Smooth muscle cell (in vitro differentiated cells): ENCODE results near the gene LRRC8A. TPM values are rescaled to one million over a fixed set of nuclear protein-coding genes. Genes with fewer than 3 reads are reported as not detected.

Experiments used
- DNase-seq: peaks from one replicate; lab custom pipeline; 2025; ENCODE audit not compliant: unreplicated experiment; lab: John Stamatoyannopoulos, UW
- H2AFZ ChIP-seq: fragments of 200-600 bp; sonication (generic); 2 replicates; pipeline ENCODE4 v1.6.0; 2016; ENCODE audit warnings: antibody characterized with exemption, low read depth, mild to moderate bottlenecking
- H3F3A ChIP-seq: fragments of 200-600 bp; sonication (generic); 2 replicates; pipeline ENCODE4 v1.6.0; 2017; ENCODE audit warnings: antibody characterized with exemption, low read depth
- H3K27ac ChIP-seq: fragments of 200-600 bp; sonication (generic); 2 replicates; pipeline ENCODE4 v1.5.1; 2016; ENCODE audit warnings: low read depth, mild to moderate bottlenecking
- H3K27me3 ChIP-seq: fragments of 200-600 bp; sonication (generic); 2 replicates; pipeline ENCODE4 v1.6.1; 2016; ENCODE audit warnings: low read depth, mild to moderate bottlenecking
- H3K36me3 ChIP-seq: fragments of 200-600 bp; sonication (generic); 2 replicates; pipeline ENCODE4 v1.5.1; 2016; ENCODE audit warnings: low read depth
- H3K4me1 ChIP-seq: fragments of 200-600 bp; sonication (generic); 2 replicates; pipeline ENCODE4 v1.5.1; 2016; ENCODE audit warnings: low read depth
- H3K4me2 ChIP-seq: fragments of 200-600 bp; sonication (generic); 2 replicates; pipeline ENCODE4 v1.6.0; 2016; ENCODE audit warnings: mild to moderate bottlenecking
- H3K4me3 ChIP-seq: fragments of 200-600 bp; sonication (generic); 2 replicates; pipeline ENCODE4 v1.5.1; 2016; ENCODE audit warnings: mild to moderate bottlenecking
- H3K79me2 ChIP-seq: fragments of 200-600 bp; sonication (generic); 2 replicates; pipeline ENCODE4 v1.6.0; 2016; ENCODE audit warnings: low read depth, mild to moderate bottlenecking
- H3K9ac ChIP-seq: fragments of 200-600 bp; sonication (generic); 2 replicates; pipeline ENCODE4 v1.6.0; 2016; ENCODE audit warnings: low read depth
- H3K9me3 ChIP-seq: fragments of 200-600 bp; sonication (generic); replicated peaks from 2 replicates; pipeline ENCODE4 v1.5.1; 2016; ENCODE audit warnings: low read depth
- H4K20me1 ChIP-seq: fragments of 200-600 bp; sonication (generic); 2 replicates; pipeline ENCODE4 v1.6.0; 2016; ENCODE audit warnings: low read depth
- CTCF ChIP-seq: fragments of 200-600 bp; sonication (generic); IDR thresholded peaks from 2 replicates; pipeline ENCODE4 v1.5.1; 2017; ENCODE audit warnings: borderline replicate concordance, mild to moderate bottlenecking, antibody characterized with exemption; ENCODE audit not compliant: insufficient read depth, poor library complexity, severe bottlenecking
- WGBS: methylation state at CpG from one replicate; pipeline ENCODE4 v1.1.7; 2016; ENCODE audit warnings: low lambda C conversion rate; 5-methylcytosine and 5-hydroxymethylcytosine counted together
- polyA plus RNA-seq: library from polyadenylated mRNA; unstranded; fragments of >200 nt; fragmentation: Nextera tagmentation; extraction: Ambion mirVana; gene quantifications from 2 replicates; pipeline ENCODE4 v1.2.1, GENCODE V29; 2016
- total RNA-seq: library from RNA; depleted of rRNA; stranded (reverse); fragments of >200 nt; gene quantifications from 2 replicates; pipeline ENCODE4 v1.2.3, GENCODE V29; 2014

The LRRC8A gene
- total and polyA plus RNA-seq, 2 experiments from 2014 or later: 50.1 to 58.3 TPM

- Histone ChIP-seq H3K4me2 (no peak overlapping the region), H3K27me3 (no peaks in the 10 kb centered on the region), H3K9ac (no peak overlapping the region), H3K27ac (peak overlapping the region; percentile 19), H3K4me1 (peaks cover 20% of the 10 kb centered on the region), H3K4me3 (no peak overlapping the region), H4K20me1 (peaks cover 15% of the 10 kb centered on the region), H3K79me2 (peaks cover 32% of the 10 kb centered on the region), H3K9me3 (no peaks in the 10 kb centered on the region), H3K36me3 (no peaks in the 10 kb centered on the region), H2AFZ (no peak overlapping the region), H3F3A (peaks cover 4% of the 10 kb centered on the region)
- 84% methylated on average over 18 of the region's 18 CpGs for WGBS
- no peak for TF ChIP-seq CTCF
- DNase-seq: no peak
These were observed 34.3 kb downstream of the LRRC8A start for GRCh38 chr9:128916204-128916603.

GRCh38 chr9:128916745-128917144 lies 34.8 kb downstream of the LRRC8A start:
- Histone ChIP-seq H3F3A (peaks cover 4% of the 10 kb centered on the region), H4K20me1 (peaks cover 14% of the 10 kb centered on the region), H3K9ac (no peak overlapping the region), H3K27ac (peak overlapping the region; percentile 19), H2AFZ (no peak overlapping the region), H3K4me2 (no peak overlapping the region), H3K79me2 (peaks cover 32% of the 10 kb centered on the region), H3K36me3 (no peaks in the 10 kb centered on the region), H3K9me3 (no peaks in the 10 kb centered on the region), H3K27me3 (no peaks in the 10 kb centered on the region), H3K4me3 (no peak overlapping the region), H3K4me1 (peaks cover 22% of the 10 kb centered on the region)
- WGBS: 97% methylated on average over 11 of the region's 11 CpGs
- no peak for DNase-seq
- TF ChIP-seq CTCF: no peak

- H3K79me2 ChIP-seq: peaks cover 28% of the 10 kb centered on the region
- WGBS: 85% methylated on average over 26 of the region's 26 CpGs
- H3F3A ChIP-seq: no peaks in the 10 kb centered on the region
- no peaks in the 10 kb centered on the region for H3K36me3 ChIP-seq
- H3K9ac ChIP-seq: no peak overlapping the region
- TF ChIP-seq CTCF: no peak
- no peak overlapping the region for H2AFZ ChIP-seq
- peaks cover 14% of the 10 kb centered on the region for H4K20me1 ChIP-seq
- H3K4me1 ChIP-seq: peaks cover 18% of the 10 kb centered on the region
- peak overlapping the region; percentile 19 for H3K27ac ChIP-seq
- no peak overlapping the region for H3K4me2 ChIP-seq
- H3K4me3 ChIP-seq: no peak overlapping the region
- no peaks in the 10 kb centered on the region for H3K9me3 ChIP-seq
- no peak for DNase-seq
- H3K27me3 ChIP-seq: no peaks in the 10 kb centered on the region
These were observed 35.4 kb downstream of the LRRC8A start for GRCh38 chr9:128917151-128917849.

GRCh38 chr9:128918921-128919320 lies 37.0 kb downstream of the LRRC8A start:
- no peak for DNase-seq
- H4K20me1 ChIP-seq: peaks cover 9% of the 10 kb centered on the region
- whole genome bisulfite sequencing: 70% methylated on average over 2 of the region's 2 CpGs
- H3K27me3 ChIP-seq: no peaks in the 10 kb centered on the region
- peaks cover 15% of the 10 kb centered on the region for H3K79me2 ChIP-seq
- no peaks in the 10 kb centered on the region for H3K9me3 ChIP-seq
- no peak for TF ChIP-seq CTCF
- no peak overlapping the region for H3K4me2 ChIP-seq
- peak overlapping the region; percentile 8 for H3K27ac ChIP-seq
- H3K9ac ChIP-seq: no peak overlapping the region
- no peaks in the 10 kb centered on the region for H3K36me3 ChIP-seq
- H3F3A ChIP-seq: peaks cover 4% of the 10 kb centered on the region
- peaks cover 10% of the 10 kb centered on the region for H3K4me1 ChIP-seq
- H3K4me3 ChIP-seq: no peak overlapping the region
- H2AFZ ChIP-seq: no peak overlapping the region
